HL-60/S4 (cell line): Measurements from ENCODE around the gene GTF3C1.

Source experiments
- in situ Hi-C: fragments of 300-500 bp; cut with MboI; formaldehyde crosslinking; loops from 2 replicates; pipeline ENCODE4 v1.14.3; 2022; ENCODE audit warnings: low sequenced_read_pairs

The GTF3C1 gene

GRCh38 chr16:27520982-27521673 lies 28.6 kb downstream of the GTF3C1 start:
- in situ Hi-C loops: no loop called here

- in situ Hi-C loops: no loop called here
Observed at GRCh38 chr16:27518226-27518625, 31.5 kb downstream of the GTF3C1 start.

- in situ Hi-C loops: no loop called here
Observed at GRCh38 chr16:27517664-27518063, 32.0 kb downstream of the GTF3C1 start.

GRCh38 chr16:27516365-27516764 lies 33.3 kb downstream of the GTF3C1 start:
- in situ Hi-C loops: no loop called here

GRCh38 chr16:27515874-27516353 lies 33.8 kb downstream of the GTF3C1 start:
- in situ Hi-C loops: no loop called here

- in situ Hi-C loops: no loop called here
Observed at GRCh38 chr16:27514806-27515205, 34.9 kb downstream of the GTF3C1 start.

GRCh38 chr16:27511657-27512448 lies 37.9 kb downstream of the GTF3C1 start:
- in situ Hi-C loops: no loop called here

GRCh38 chr16:27508476-27508875 lies 41.2 kb downstream of the GTF3C1 start:
- in situ Hi-C loops: no loop called here

GRCh38 chr16:27506771-27507170 lies 42.9 kb downstream of the GTF3C1 start:
- in situ Hi-C loops: no loop called here

GRCh38 chr16:27505297-27506236 lies 44.1 kb downstream of the GTF3C1 start:
- in situ Hi-C loops: no loop called here

- in situ Hi-C loops: no loop called here
Observed at GRCh38 chr16:27503662-27504061, 46.1 kb downstream of the GTF3C1 start.

- in situ Hi-C loops: no loop called here
Observed at GRCh38 chr16:27500801-27501200, 48.9 kb downstream of the GTF3C1 start.

- in situ Hi-C loops: no loop called here
Observed at GRCh38 chr16:27499659-27500055, 50.1 kb downstream of the GTF3C1 start.

- in situ Hi-C loops: no loop called here
Observed at GRCh38 chr16:27498916-27499658, 50.6 kb downstream of the GTF3C1 start.

GRCh38 chr16:27498031-27498825 lies 51.5 kb downstream of the GTF3C1 start:
- in situ Hi-C loops: no loop called here

- in situ Hi-C loops: no loop called here
Observed at GRCh38 chr16:27495191-27495590, 54.5 kb downstream of the GTF3C1 start.

GRCh38 chr16:27492588-27492979 lies 57.1 kb downstream of the GTF3C1 start:
- in situ Hi-C loops: no loop called here

GRCh38 chr16:27491894-27492587 lies 57.7 kb downstream of the GTF3C1 start:
- in situ Hi-C loops: no loop called here

GRCh38 chr16:27489906-27490305 lies 59.8 kb downstream of the GTF3C1 start:
- in situ Hi-C loops: no loop called here
